ENCODE data around the gene ZNF768. TPM values are rescaled to one million over a fixed set of nuclear protein-coding genes. Genes with fewer than 3 reads are reported as not detected.

Gene ZNF768
- total and polyA plus RNA-seq, 2 of the 13 experiments (the other 11 are each of a cell fraction or from before 2014, with no cell fraction given) = 26.7 to 34.4 TPM

DNA sequence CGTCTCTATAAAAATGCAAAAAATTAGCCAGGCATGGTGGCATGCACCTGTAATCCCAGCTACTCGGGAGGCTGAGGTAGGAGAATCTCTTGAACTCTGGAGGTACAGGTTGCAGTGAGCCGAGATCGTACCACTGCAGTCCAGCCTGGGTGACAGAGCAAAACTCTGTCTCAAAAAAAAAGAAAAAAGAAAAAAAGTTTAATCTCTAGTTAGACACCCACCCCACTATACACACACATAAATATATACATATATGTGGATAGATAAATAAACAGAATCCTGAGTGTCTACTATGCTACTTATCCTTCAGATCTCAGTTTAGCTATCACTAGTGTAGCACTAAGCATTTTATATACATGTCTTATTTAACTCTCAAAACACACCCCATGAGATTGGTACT is 35.1 kb downstream of the ZNF768 start:
- CTCF ChIA-PET (ENCODE audit: low intra/inter-chr PET ratio, low total read pairs) = no interaction called here
- TF ChIP-seq TRAFD1 (CRISPR knock-in tag; IDR thresholded peaks at IDR 0.05; ENCODE audit: borderline replicate concordance) = no peak
- TF ChIP-seq ZNF674 (CRISPR knock-in tag; IDR thresholded peaks at IDR 0.05; ENCODE audit: low read depth) = no peak
- no peak for TF ChIP-seq PAXIP1 (CRISPR knock-in tag; conservative IDR thresholded peaks at IDR 0.05)
- no peak for TF ChIP-seq AFF4 (CRISPR knock-in tag; IDR thresholded peaks at IDR 0.05)
- no peak for TF ChIP-seq ZNF20 (CRISPR knock-in tag; IDR thresholded peaks at IDR 0.05)
- no peak for TF ChIP-seq MIXL1 (CRISPR knock-in tag; IDR thresholded peaks at IDR 0.05)
- TF ChIP-seq SKI (IDR thresholded peaks at IDR 0.05; ENCODE audit: partially characterized antibody) = no peak
- no peak for TF ChIP-seq ATF4 (CRISPR knock-in tag; IDR thresholded peaks at IDR 0.05)
- TF ChIP-seq ZNF891 (CRISPR knock-in tag; IDR thresholded peaks at IDR 0.05) = no peak
- TF ChIP-seq, protein P1, sequence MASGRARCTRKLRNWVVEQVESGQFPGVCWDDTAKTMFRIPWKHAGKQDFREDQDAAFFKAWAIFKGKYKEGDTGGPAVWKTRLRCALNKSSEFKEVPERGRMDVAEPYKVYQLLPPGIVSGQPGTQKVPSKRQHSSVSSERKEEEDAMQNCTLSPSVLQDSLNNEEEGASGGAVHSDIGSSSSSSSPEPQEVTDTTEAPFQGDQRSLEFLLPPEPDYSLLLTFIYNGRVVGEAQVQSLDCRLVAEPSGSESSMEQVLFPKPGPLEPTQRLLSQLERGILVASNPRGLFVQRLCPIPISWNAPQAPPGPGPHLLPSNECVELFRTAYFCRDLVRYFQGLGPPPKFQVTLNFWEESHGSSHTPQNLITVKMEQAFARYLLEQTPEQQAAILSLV (CRISPR knock-in tag; IDR thresholded peaks at IDR 0.05; ENCODE audit: borderline replicate concordance) = no peak
- TF ChIP-seq, protein P2, sequence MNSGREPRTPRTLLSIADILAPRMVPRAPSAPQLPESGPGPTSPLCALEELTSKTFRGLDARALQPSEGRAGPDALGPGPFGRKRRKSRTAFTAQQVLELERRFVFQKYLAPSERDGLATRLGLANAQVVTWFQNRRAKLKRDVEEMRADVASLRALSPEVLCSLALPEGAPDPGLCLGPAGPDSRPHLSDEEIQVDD (CRISPR knock-in tag; IDR thresholded peaks at IDR 0.05; ENCODE audit: borderline replicate concordance) = no peak
- TF ChIP-seq ARHGAP35 (CRISPR knock-in tag; IDR thresholded peaks at IDR 0.05; ENCODE audit: borderline replicate concordance) = no peak

More for the DNA sequence above, 35.1 kb downstream of the ZNF768 start:
- ATAC-seq (no peak), FAIRE-seq (no peak), DNase-seq (ENCODE audit: low spot score) (no peak)
- Histone ChIP-seq H3K27me3 (ENCODE audit: control insufficient read depth in 1 of 2, insufficient read depth in 2 of 2, low read length in 2 of 2) (no peaks in the 10 kb centered on the region), H3K9me3 (ENCODE audit: low read length) (no peaks in the 10 kb centered on the region), H3K79me2 (ENCODE audit: insufficient read depth, low read length) (no peaks in the 10 kb centered on the region), H4K20me1 (ENCODE audit: insufficient read depth, low read length) (no peaks in the 10 kb centered on the region), H2AFZ (ENCODE audit: low read length) (no peak overlapping the region), H3K27ac (ENCODE audit: extremely low read length, insufficient read depth, low read length) (no peak overlapping the region), H3K36me3 (replicated peaks in 1 of 2; ENCODE audit: control insufficient read depth in 1 of 2, insufficient read depth in 2 of 2, low read length in 2 of 2) (no peaks in the 10 kb centered on the region), H3K9ac (ENCODE audit: insufficient read depth, low read depth, low read length) (no peak overlapping the region), H3K4me3 (replicated peaks in 1 of 3; ENCODE audit: insufficient read depth in 1 of 3, low read depth in 2 of 3, low read length in 3 of 3) (no peak overlapping the region), H3K4me2 (ENCODE audit: low read depth, low read length) (no peak overlapping the region), H3K4me1 (ENCODE audit: insufficient read depth, low read length) (peaks cover 39% of the 10 kb centered on the region)
- in situ Hi-C loops (cut with HindIII; ENCODE audit: extremely low pct_ligation_motif_present, low pct_unique_long_range_greater_than_20kb) (no loop called here), intact Hi-C loops (cut with micrococcal nuclease; ENCODE audit: unreplicated experiment) (no loop called here)
- 79% methylated on average over 4 of the region's 4 CpGs for WGBS (ENCODE audit: low lambda C conversion rate)
- POLR2A ChIA-PET = interaction anchor here (0.5 to 2.2 kb wide), 2 partner anchors 61 to 94 kb away, joined by 3 to 8 read pairs; partner anchors contain the start of gene DCTPP1
- no TSS peak for BruUV-seq (replicated peaks)

All from HepG2 (cell line).